T-helper 2 cell (primary cell): ENCODE measurements around the gene RUNX1.
A peak's percentile ranks its signal among the peaks of the same experiment; 100 is the strongest.
"Not testable (repeated sequence)": the region's sequence is repeated elsewhere in the genome, so short reads cannot be mapped to it uniquely, and the experiment has no call there.

Source experiments
- DNase-seq, 5 experiments: peaks; one replicate each; pipeline versions ENCODE4 v3.0.0 to v3.0.0-alpha.2; 2012 to 2022

The RUNX1 gene

DNA sequence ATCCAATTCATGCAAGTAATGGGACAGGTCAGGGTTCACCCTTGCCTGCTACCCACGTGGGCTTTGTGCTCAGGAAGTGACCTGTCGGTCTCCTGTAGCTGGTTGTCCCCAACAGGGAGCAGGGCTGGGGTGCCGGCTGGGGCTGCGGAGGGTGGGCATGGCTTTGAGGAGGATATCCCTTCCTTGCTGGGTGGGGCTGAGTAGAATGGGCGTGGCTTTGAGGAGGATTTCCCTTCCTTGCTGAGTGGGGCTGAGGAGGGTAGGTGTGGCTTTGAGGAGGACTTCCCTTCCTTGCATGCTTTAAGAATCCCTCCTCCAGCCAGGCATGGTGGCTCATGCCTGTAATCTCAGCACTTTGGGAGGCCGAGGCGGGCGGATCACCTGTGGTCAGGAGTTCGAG lies 229.1 kb downstream of the RUNX1 start:
- DNase-seq: no peak

DNA sequence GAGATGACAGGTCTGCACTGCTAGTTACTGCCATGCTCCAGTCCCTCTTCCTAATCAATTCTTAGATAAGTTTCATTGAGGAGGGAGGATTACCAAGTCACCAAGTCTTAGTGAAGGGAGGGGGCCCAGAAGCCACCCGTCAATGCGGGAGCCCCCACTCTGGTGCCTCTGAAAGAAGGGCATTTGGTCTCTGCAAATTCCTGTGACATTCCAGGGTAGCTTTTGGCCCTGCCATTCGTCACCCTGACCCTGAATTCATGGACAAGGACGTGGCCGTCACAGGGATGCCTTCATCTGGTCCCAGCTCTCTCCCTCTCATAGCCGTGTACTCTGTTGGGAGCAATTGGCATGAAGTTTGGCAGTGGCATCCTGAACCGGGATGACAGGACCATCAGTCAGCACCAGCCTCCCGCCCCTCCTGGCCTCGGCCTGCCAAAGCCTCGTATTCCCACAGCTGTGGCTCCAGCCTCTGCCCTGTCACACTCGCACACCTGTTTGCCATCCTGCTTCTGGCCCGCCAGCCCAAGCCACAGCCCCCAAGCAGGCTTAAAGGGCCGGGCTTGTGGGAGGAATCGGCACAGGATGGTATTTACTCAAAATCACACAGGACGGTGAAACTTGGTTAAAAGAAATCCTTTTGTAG lies 229.6 kb downstream of the RUNX1 start:
- no peak for DNase-seq

DNA sequence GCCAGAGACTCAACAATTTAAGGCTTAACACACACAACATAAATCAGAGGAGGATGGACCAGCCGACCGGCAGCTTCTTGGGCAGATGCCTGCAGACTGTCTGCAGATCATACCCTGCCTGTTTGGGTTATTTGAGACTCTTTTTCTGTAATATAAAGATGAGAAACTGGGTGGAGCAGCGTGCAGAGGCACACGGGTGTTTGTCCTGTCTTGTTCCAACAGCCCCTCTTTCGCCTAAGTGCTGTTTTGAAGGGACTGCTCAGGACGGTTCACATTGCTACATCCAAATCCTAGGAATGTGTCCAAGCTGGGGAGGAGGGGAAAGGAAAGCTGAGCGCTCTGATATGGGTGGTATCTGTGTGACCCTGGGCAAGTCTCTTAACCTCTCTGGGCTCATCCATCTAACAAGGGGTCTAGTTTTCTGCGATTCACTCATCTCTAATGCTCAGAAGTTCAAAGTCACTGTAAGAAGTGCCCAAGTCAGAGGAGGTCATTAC lies 230.4 kb downstream of the RUNX1 start:
- DNase-seq: no peak

DNA sequence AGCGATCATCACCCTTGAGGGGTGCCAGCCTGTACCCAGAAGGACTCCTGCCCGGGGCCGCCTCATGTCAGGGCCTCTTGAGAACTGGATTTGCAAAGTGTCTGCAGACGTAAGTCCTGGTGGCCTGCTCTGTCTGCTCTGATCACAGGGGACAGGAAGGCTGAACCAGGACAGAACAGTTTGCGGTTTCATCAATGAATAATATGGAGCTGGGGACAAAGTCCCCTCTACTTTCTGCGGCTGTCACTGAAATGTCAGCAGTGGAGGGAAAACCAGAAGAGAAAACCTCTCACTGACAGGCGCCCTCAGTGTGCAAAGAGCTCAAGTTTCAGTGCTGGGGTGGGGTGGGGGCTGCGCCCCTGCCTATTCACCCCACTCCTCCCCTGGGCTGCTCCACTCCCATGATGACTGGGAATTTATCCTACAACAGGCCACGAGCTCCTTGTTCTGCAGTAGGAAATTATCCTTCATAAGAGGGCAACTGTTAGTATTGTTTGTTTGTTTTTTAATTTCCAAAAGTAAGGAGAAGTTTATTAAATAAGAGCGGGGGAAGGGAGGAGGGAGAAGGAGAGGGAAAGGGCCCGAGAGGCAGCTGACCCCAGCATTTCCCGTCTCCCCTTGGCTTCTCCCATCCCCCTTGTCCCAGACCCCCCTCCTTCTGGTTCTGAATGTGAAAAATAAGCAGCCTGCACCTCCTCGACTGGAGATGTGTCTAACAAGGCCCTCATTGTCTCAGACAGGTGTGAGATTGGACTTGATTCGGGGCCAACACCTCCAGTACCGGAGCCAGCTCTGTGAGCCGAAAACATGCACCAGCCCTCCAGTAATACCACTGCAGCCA lies 231.1 kb downstream of the RUNX1 start:
- DNase-seq: no peak

DNA sequence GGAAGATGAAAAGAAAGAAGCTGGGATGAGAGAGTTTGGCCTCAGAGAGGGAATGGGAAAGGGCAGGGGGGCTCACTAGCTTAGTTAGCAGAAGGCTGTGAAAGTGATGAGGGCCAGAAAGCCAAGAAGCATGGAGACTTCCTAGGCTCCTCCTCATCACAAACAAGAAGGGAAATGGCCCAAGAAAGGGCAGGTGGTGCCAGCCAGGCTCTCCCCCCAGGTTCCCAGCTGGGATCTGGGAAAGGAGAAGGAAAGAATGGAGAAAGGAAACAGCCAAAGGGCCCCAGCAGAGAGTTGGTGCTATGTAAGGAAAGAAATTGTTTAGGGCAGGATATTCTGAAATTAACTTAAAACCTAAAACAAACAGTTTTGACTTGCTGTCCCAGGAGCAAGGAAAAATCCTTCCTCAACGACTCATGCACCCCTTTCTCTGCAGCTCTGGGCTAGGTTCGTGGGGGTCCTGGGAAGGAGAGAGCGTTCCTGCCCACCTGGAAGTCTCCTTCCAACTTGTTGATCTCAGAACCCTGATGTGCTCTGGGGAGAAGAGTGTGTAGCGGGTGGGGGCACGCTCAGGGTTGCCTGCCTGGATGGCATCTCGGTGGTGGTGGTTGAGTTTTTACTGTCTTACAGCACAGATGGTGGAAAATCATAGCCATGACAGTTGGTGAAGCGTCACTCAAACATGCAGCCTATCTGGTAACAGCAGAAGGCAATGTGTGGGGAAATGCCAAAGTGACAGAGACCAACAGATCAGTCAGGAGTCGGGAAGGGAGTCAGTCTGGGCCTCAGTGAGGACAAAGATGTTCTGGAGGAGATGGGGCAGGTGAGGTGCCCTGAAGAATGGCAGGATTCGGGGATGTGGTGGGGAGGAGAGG lies 233.0 kb downstream of the RUNX1 start:
- no peak for DNase-seq

- DNase-seq: no peak
Observed at GRCh38 chr21:34814529-34814951, 234.6 kb downstream of the RUNX1 start.

DNA sequence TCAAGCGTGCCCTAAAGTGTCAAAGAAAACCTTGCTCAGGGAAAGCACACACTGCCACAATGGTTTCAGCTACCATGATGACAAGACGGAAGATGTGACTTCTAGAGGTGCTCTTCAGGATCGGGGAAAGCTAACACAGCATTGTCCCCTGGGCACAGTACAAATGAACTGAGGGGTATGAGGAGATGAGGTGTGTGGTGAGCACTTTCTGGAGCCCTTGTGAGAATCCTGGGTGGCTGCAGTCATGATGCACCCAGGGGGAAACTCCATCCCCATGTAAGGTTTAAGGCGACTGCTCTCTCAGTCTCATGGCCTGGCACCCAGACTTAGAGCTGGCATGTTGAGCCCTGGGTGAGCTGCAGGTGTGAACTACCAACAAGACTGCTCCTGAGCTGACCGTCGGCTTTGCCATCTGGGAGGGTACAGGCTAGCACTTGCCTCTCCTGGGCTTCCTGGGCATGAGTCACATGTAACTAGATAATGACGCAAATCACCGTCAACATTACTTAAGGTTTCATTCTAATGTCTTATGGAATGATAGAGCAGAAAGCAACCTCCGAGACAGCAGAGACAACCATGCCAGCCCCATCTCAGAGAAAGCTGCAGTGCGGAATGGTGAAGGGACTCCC lies 235.7 kb downstream of the RUNX1 start:
- DNase-seq: no peak

- DNase-seq: no peak
Observed at GRCh38 chr21:34812504-34813265, 236.4 kb downstream of the RUNX1 start.

GRCh38 chr21:34811368-34811767 lies 237.7 kb downstream of the RUNX1 start:
- no peak for DNase-seq

GRCh38 chr21:34810786-34811185 lies 238.3 kb downstream of the RUNX1 start:
- DNase-seq: no peak

- no peak for DNase-seq
Observed at GRCh38 chr21:34809822-34810221, 239.3 kb downstream of the RUNX1 start.

GRCh38 chr21:34808569-34809204 lies 240.4 kb downstream of the RUNX1 start:
- DNase-seq: no peak

DNA sequence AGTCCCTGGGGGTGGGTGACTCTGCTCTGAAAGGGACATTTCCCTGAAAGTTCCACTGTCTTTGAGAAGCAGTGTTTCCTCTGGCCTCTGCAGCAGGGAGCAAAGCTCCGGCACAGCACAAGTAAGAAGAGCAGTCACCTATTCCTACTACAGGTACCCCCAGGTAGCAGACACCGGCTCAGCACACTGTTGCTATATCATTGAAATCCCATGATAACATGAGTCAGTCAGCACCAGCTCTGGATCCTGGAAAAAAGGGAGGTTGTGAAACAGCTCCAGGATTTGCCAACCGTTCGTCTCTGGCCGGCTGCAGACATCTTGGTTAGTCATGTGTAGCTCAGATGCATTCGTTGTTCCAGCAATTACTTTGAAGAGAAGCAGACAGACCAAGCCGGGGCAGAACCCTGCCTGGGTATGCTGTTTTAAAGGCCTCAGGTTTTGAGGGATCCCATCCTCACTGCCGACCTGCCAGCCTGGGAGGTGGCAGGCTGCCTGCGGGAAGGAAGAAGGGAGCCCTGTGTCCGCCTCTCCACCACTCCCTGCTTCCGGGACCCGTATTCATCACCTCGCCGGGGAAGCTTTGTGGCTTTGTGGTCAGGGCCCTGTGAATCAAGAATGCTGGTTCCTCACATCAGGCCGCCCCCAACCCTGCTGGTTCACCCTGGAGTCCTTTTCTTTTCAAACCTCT lies 241.1 kb downstream of the RUNX1 start:
- peak in 3 of 5 experiments; percentile 50 to 71 (median 69) for DNase-seq

GRCh38 chr21:34807146-34807880 lies 241.8 kb downstream of the RUNX1 start:
- peak in 3 of 5 experiments; percentile 30 to 75 (median 64) for DNase-seq

DNA sequence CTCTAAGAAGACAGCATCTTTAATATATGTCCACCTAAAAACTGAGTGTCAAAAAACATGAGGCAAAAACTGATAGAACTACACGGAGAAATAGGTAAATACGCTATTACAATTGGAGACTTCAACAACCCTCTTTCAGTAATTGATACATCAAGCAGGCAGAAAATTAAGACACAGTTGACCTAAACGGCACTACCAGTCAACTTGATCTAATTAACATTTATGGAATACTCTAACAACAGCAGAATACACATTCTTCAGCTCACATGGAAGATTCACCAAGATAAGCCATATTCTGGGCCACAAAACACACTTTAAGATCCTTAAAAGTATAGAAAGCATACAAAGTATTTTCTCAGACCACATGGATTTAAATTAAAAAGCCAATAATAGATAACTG lies 242.7 kb downstream of the RUNX1 start:
- DNase-seq: no peak

- DNase-seq: no peak
Observed at GRCh38 chr21:34805157-34805556, 243.9 kb downstream of the RUNX1 start.

DNA sequence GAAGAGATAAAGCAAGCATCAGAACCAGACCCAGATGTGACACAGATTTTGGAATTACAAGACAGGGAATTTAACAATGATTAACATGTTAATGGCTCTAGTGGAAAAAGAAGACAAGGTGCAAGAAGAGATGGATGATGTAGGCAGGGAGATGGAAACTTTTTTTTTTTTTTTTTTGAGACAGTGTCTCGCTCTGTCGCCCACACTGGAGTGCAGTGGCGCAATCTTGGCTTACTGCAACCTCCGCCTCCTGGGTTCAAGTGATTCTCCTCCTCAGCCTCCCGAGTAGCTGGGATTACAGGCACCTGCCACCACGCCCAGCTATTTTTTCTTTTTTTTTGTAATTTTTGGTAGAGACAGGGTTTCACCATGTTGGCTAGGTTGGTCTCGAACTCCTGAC lies 244.5 kb downstream of the RUNX1 start:
- DNase-seq: not testable (repeated sequence)

DNA sequence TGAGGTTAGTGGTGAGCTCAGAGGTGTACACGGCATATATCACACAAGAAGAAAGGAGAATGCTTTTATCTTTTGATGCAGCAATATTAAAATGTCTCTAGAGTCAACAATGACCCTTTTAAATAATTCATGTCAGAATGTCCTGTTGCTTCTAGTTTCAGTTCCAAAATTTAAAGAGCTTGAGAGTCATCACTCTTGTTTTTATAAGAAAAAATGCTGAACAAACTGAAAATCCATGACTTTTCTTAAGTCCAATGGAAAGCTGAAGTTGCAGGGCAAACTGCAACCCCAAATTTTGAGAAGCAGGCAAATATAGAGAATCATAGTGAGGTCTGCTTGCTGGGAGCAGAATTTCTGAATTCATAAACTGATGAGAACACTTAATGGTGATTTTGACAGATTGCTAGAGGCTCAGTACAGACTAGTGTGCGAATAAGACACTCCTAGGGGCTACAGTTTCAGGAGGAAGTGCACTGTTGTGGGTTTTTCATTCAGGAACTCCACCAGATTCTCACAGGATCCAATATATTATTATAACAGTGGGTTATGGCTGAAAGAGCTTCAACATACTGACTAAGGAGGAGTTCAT lies 245.2 kb downstream of the RUNX1 start:
- DNase-seq: no peak

DNA sequence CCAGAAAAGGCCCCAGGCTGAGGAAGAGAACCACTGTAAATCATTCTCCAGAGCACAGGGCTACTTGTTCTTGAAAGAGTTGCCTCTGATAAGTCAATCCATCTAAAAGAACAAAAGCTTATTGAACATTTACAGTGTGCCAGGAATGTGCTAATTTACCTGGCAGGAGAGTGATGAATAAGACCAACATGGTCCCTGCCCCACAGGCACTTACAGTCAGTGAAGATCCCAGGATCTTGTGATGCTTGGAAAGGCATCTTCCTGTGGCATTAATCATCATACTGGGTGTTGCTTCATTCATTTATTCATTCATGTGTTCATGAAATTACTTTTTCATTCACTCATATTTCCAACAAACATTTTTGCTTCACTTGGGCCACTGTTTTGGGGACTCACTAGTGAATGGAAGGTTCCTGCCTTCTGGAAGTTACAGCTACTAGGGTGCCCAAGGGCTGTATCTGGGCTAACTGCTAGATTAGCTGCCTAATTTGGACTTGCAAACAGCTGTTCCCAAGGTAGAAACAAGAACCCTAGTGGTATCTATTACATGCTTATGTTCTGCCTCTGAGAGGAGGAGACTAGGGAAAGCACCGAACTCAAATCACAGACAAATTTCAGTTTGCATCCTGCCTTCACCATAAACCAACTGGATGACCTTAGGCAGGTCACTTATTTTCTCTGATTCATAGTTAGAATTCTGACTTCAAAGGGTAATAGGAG lies 246.8 kb downstream of the RUNX1 start:
- no peak for DNase-seq
